OCI-LY1 (cell line): Measurements from ENCODE around the gene ST3GAL5.

ENCODE experiments used
- CTCF ChIP-seq: fragments of 200-600 bp; sonication (generic), shearing (Covaris generic); IDR thresholded peaks from 2 replicates; pipeline ENCODE4 v1.5.1; 2017; ENCODE audit warnings: mild to moderate bottlenecking, antibody characterized with exemption, low read length, moderate library complexity, mixed read lengths
- EZH2 ChIP-seq: fragments of 200-600 bp; sonication (generic), shearing (Covaris generic); IDR thresholded peaks from 2 replicates; pipeline ENCODE4 v1.8.0; 2017; ENCODE audit warnings: borderline replicate concordance, mixed run types, mild to moderate bottlenecking, antibody characterized with exemption, low read length, moderate library complexity, mixed read lengths

- TF ChIP-seq CTCF (no peak), EZH2 (no peak)
Measured at GRCh38 chr2:85935746-85936208, 47.0 kb upstream of the ST3GAL5 start.
